Gastrocnemius medialis (tissue), 4 donors: Measurements from ENCODE around the gene CAMKK2. TPM values are rescaled to one million over a fixed set of nuclear protein-coding genes. Genes with fewer than 3 reads are reported as not detected.
A peak's percentile ranks its signal among the peaks of the same experiment; 100 is the strongest.

Source experiments
- ATAC-seq, 2 donors: fragments of 150-250 bp; one replicate each; pipeline ENCODE4 v1.9.1; 2016
- DNase-seq, 2 donors: peaks; one replicate each; pipeline ENCODE4 v3.0.0-alpha.2; 2019
- H3K27ac ChIP-seq, 4 donors: fragments of 200-600 bp; sonication (generic); 1 replicate in 1 of 4; 2 replicates in 3 of 4; pipeline ENCODE4 v1.5.1; 2016 to 2018; ENCODE audit warnings: mild to moderate bottlenecking in 2 of 4, moderate library complexity in 1 of 4
- H3K27me3 ChIP-seq, 3 donors: fragments of 200-600 bp; sonication (generic) in 2 of 3; 1 replicate in 1 of 3; 2 replicates in 2 of 3; pipeline versions ENCODE4 v1.5.1 to v1.6.0; 2016 to 2019; ENCODE audit warnings: mild to moderate bottlenecking in 1 of 3, moderate library complexity in 1 of 3
- H3K36me3 ChIP-seq, 2 donors: fragments of 200-600 bp; sonication (generic) in 1 of 2; one replicate each; pipeline ENCODE4 v1.5.1; 2017 to 2018
- H3K4me1 ChIP-seq, 2 donors: fragments of 200-600 bp; sonication (generic) in 1 of 2; one replicate each; pipeline ENCODE4 v1.5.1; 2016 to 2017; ENCODE audit warnings: mild to moderate bottlenecking in 2 of 2
- H3K4me3 ChIP-seq, 4 donors: fragments of 200-600 bp; sonication (generic) in 3 of 4; 1 replicate in 1 of 4; 2 replicates in 3 of 4; pipeline ENCODE4 v1.5.1; 2016 to 2019; ENCODE audit warnings: mild to moderate bottlenecking in 2 of 4
- H3K9me3 ChIP-seq, 3 donors: fragments of 200-600 bp; sonication (generic) in 2 of 3; 1 replicate in 1 of 3; 2 replicates in 2 of 3; pipeline ENCODE4 v1.5.1; 2016 to 2019
- POLR2A ChIP-seq, 2 donors: fragments of 450-650 bp; IDR thresholded peaks; one replicate each; pipeline ENCODE4 v1.6.1; 2017; ENCODE audit warnings: antibody characterized with exemption in 2 of 2, mild to moderate bottlenecking in 2 of 2, moderate library complexity in 2 of 2
- in situ Hi-C, 4 donors: fragments of 200-750 bp; cut with MboI; loops; one replicate each; pipeline versions ENCODE4 v1.15.0 to v1.8.0; 2017; ENCODE audit warnings: low sequenced_read_pairs in 4 of 4
- intact Hi-C: fragments of 100-400 bp; cut with DNase I; formaldehyde crosslinking; loops from one replicate; pipeline ENCODE4 v1.15.1; 2023; ENCODE audit warnings: low total_unique reads
- total RNA-seq, 4 donors: library from RNA; depleted of rRNA; stranded (reverse); fragments of >200 nt; gene quantifications; one replicate each; pipeline versions ENCODE4 v1.1.0 to v1.2.3, GENCODE V29; 2016
- TF ChIP-seq, protein P1 (sequence below), 5 experiments: fragments of 450-650 bp in 3 of 5; fragments of 200-600 bp in 2 of 5; sonication (generic) in 2 of 5; IDR thresholded peaks in 4 of 5; conservative IDR thresholded peaks in 1 of 5; 1 replicate in 4 of 5; 2 replicates in 1 of 5; pipeline ENCODE4 v1.5.1; 2016 to 2019; ENCODE audit warnings: antibody characterized with exemption in 5 of 5, mild to moderate bottlenecking in 3 of 5, moderate library complexity in 3 of 5

CAMKK2 gene
- 10 to 100 TPM in 1 of 4 donors, 1 to 10 TPM in 3; 6.0 to 10.2 (median 7.5) TPM for total RNA-seq

GRCh38 chr12:121296618-121297434 is at the start of gene CAMKK2:
Gene CAMKK2, minus strand, starts transcription at chr12:121296709. Its CDS starts 22,183 bp downstream, at chr12:121274526.
- H3K4me1 ChIP-seq: peaks cover 27 to 28% of the 10 kb centered on the region in 2 donors
- peak; percentile 39 to 59 for TF ChIP-seq POLR2A (IDR thresholded peaks at IDR 0.05)
- TF ChIP-seq, protein P1, sequence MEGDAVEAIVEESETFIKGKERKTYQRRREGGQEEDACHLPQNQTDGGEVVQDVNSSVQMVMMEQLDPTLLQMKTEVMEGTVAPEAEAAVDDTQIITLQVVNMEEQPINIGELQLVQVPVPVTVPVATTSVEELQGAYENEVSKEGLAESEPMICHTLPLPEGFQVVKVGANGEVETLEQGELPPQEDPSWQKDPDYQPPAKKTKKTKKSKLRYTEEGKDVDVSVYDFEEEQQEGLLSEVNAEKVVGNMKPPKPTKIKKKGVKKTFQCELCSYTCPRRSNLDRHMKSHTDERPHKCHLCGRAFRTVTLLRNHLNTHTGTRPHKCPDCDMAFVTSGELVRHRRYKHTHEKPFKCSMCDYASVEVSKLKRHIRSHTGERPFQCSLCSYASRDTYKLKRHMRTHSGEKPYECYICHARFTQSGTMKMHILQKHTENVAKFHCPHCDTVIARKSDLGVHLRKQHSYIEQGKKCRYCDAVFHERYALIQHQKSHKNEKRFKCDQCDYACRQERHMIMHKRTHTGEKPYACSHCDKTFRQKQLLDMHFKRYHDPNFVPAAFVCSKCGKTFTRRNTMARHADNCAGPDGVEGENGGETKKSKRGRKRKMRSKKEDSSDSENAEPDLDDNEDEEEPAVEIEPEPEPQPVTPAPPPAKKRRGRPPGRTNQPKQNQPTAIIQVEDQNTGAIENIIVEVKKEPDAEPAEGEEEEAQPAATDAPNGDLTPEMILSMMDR (IDR thresholded peaks at IDR 0.05 in 4 of 5, conservative IDR thresholded peaks at IDR 0.05 in 1 of 5): peak in 1 of 5 experiments; percentile 32
- in situ Hi-C loops (no loop called here), intact Hi-C loops (loop anchor here (5.0 kb wide), 1 partner anchor 100 kb away; no protein-coding TSS in a partner anchor)
- peak within 1 kb of the TSS; percentile 80 to 95 (median 86) for H3K27ac ChIP-seq
- H3K36me3 ChIP-seq: peaks cover 0 to 8% of the 10 kb centered on the region in 2 donors
- peak; percentile 88 for ATAC-seq
- no peaks in the 10 kb centered on the region for H3K9me3 ChIP-seq
- peak; percentile 58 to 71 for DNase-seq
- H3K4me3 ChIP-seq: peak within 1 kb of the TSS; percentile 91 to 97 (median 96)
- H3K27me3 ChIP-seq: no peaks in the 10 kb centered on the region

DNA sequence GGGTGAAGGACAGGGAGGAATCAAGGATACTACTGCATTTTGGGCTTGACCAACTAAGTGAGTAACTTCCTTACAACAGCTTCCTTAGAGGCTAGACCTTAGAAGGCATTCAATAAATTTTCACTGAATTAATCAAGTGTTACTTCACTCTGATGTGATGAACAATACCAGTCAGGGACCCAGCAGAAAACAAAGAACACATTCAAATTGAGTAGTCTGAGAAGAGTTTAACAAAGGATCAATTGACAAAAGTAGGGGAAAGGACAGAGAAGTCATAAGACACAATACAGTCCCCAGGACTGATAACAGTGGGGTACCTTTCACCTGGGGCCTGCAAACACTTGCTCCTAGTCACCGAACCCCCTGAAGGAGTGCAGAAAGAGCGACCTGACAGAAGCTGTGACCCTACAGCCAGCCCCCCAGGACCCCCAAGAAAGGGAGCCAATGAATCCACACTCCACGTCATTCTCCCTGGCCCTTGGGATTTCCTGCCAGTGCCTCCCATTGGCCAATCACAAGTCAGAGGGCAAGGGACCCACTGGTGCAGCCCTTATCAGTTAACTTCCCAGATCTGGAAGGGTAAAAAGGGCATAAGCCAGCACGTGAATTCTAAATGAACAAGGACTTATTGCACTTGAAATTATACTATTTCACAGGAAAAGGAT is 48.8 kb upstream of the CAMKK2 start:
- no peak overlapping the region for H3K27ac ChIP-seq
- peaks cover 0 to 66% of the 10 kb centered on the region in 2 donors for H3K36me3 ChIP-seq
- no peaks in the 10 kb centered on the region for H3K9me3 ChIP-seq
- H3K27me3 ChIP-seq: no peaks in the 10 kb centered on the region
- intact Hi-C loops: no loop called here
- DNase-seq (no peak), ATAC-seq (no peak)
- no peaks in the 10 kb centered on the region for H3K4me1 ChIP-seq
- no peak overlapping the region for H3K4me3 ChIP-seq
- in situ Hi-C loops: no loop called here
- TF ChIP-seq, protein P1 (IDR thresholded peaks at IDR 0.05 in 4 of 5, conservative IDR thresholded peaks at IDR 0.05 in 1 of 5): no peak
- no peak for TF ChIP-seq POLR2A (IDR thresholded peaks at IDR 0.05)

DNA sequence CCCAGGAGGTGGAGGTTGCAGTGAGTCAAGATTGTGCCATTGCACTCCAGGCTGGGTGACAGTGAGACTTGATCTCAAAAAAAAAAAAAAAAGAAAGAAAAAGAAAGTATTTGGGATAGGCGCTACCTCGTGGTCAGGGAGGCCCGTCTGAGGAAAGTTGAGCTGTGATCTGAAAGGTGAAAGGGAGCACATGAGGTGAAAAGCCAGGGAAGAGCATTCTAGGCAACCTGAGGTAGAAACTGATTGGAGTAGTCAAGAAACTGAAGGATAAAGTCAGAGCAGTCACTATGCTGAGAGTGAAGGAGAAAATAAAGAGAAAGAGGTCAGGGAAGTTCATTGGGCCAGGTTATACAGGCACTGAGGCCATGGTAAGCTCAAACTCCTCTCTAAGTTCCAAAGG is 48.0 kb upstream of the CAMKK2 start:
- Histone ChIP-seq H3K27me3 (no peaks in the 10 kb centered on the region), H3K4me1 (no peaks in the 10 kb centered on the region), H3K4me3 (no peak overlapping the region), H3K36me3 (peaks cover 0 to 73% of the 10 kb centered on the region in 2 donors), H3K27ac (no peak overlapping the region), H3K9me3 (no peaks in the 10 kb centered on the region)
- no peak for TF ChIP-seq POLR2A (IDR thresholded peaks at IDR 0.05)
- TF ChIP-seq, protein P1 (IDR thresholded peaks at IDR 0.05 in 4 of 5, conservative IDR thresholded peaks at IDR 0.05 in 1 of 5): no peak
- in situ Hi-C loops: no loop called here
- intact Hi-C loops: no loop called here
- DNase-seq: no peak
- ATAC-seq: no peak

- in situ Hi-C loops (loop anchor here in 1 of 4 donors (10.0 kb wide), 1 partner anchor 107 kb away; no protein-coding TSS in a partner anchor), intact Hi-C loops (no loop called here)
- peaks cover 0 to 82% of the 10 kb centered on the region in 2 donors for H3K36me3 ChIP-seq
- no peak for TF ChIP-seq POLR2A (IDR thresholded peaks at IDR 0.05)
- TF ChIP-seq, protein P1 (IDR thresholded peaks at IDR 0.05 in 4 of 5, conservative IDR thresholded peaks at IDR 0.05 in 1 of 5): no peak
- no peaks in the 10 kb centered on the region for H3K9me3 ChIP-seq
- DNase-seq: no peak
- no peaks in the 10 kb centered on the region for H3K27me3 ChIP-seq
- no peaks in the 10 kb centered on the region for H3K4me1 ChIP-seq
- no peak overlapping the region for H3K4me3 ChIP-seq
- no peak overlapping the region for H3K27ac ChIP-seq
- no peak for ATAC-seq
These were observed 40.9 kb upstream of the CAMKK2 start for GRCh38 chr12:121337416-121337815.
